Caco-2 (cell line): ENCODE measurements around the gene USP22. TPM values are rescaled to one million over a fixed set of nuclear protein-coding genes. Genes with fewer than 3 reads are reported as not detected.
A peak's percentile ranks its signal among the peaks of the same experiment; 100 is the strongest.

ENCODE experiments used
- BruUV-seq: library from RNA; stranded (reverse); fragments of 400-500 nt; replicated peaks from 2 replicates; lab custom pipeline; 2021; lab: Mats Ljungman, UMichigan
- CTCF ChIA-PET: fragments of 300-600 bp; sonication (Branson Sonifier 250); formaldehyde crosslinking; loops from one replicate; lab custom pipeline; 2022; ENCODE audit warnings: antibody characterized with exemption; lab: Charles Lee
- POLR2A ChIA-PET: fragments of 300-600 bp; sonication (Branson Sonifier 250); formaldehyde crosslinking; loops from one replicate; lab custom pipeline; 2022; ENCODE audit warnings: antibody characterized with exemption; lab: Charles Lee
- DNase-seq, 2 experiments: peaks; one replicate each; pipeline versions ENCODE4 v3.0.0 to v3.0.0-alpha.2; 2020 to 2022
- H3K27me3 ChIP-seq: replicated peaks from 2 replicates; pipeline ENCODE4 v1.6.0; 2011; ENCODE audit warnings: low read length; ENCODE audit not compliant: control insufficient read depth, insufficient read depth
- H3K36me3 ChIP-seq: 2 replicates; pipeline ENCODE4 v1.5.1; 2011; ENCODE audit warnings: low read length; ENCODE audit not compliant: control insufficient read depth, insufficient read depth
- H3K4me1 ChIP-seq: fragments of 250-450 bp; sonication (Bioruptor Pico); 2 replicates; pipeline ENCODE4 v1.5.1; 2020; ENCODE audit warnings: mild to moderate bottlenecking
- H3K4me3 ChIP-seq: 2 replicates; pipeline ENCODE4 v1.5.1; 2011; ENCODE audit warnings: low read depth, mild to moderate bottlenecking, control low read depth, low read length
- H3K9me3 ChIP-seq: fragments of 250-450 bp; sonication (Bioruptor Pico); 2 replicates; pipeline ENCODE4 v1.5.1; 2020; ENCODE audit warnings: mild to moderate bottlenecking, moderate library complexity
- H3K27ac Mint-ChIP-seq: one replicate; pipeline ENCODE4 v1.8.0; 2022; ENCODE audit warnings: mixed read lengths; ENCODE audit not compliant: unreplicated experiment
- H3K27me3 Mint-ChIP-seq: one replicate; pipeline ENCODE4 v1.8.0; 2022; ENCODE audit warnings: mixed read lengths; ENCODE audit not compliant: insufficient read depth, unreplicated experiment
- H3K36me3 Mint-ChIP-seq: one replicate; pipeline ENCODE4 v1.8.0; 2022; ENCODE audit warnings: mild to moderate bottlenecking, mixed read lengths; ENCODE audit not compliant: insufficient read depth, unreplicated experiment
- H3K4me1 Mint-ChIP-seq: one replicate; pipeline ENCODE4 v1.8.0; 2022; ENCODE audit warnings: low read depth, mixed read lengths; ENCODE audit not compliant: unreplicated experiment
- H3K4me3 Mint-ChIP-seq: one replicate; pipeline ENCODE4 v1.8.0; 2022; ENCODE audit warnings: mild to moderate bottlenecking, moderate library complexity, mixed read lengths; ENCODE audit not compliant: unreplicated experiment
- H3K9me3 Mint-ChIP-seq: one replicate; pipeline ENCODE4 v1.8.0; 2022; ENCODE audit warnings: mixed read lengths; ENCODE audit not compliant: unreplicated experiment
- CTCF ChIP-seq, 2 experiments: fragments of 200-600 bp in 1 of 2; IDR thresholded peaks; 1 replicate in 1 of 2; 2 replicates in 1 of 2; pipeline versions ENCODE4 v1.5.1 to v1.8.0; 2011 to 2022; ENCODE audit warnings: antibody characterized with exemption in 1 of 2, control low read depth in 1 of 2, inconsistent platforms in 1 of 2, low read depth in 1 of 2, low read length in 1 of 2, mild to moderate bottlenecking in 1 of 2, moderate library complexity in 1 of 2; ENCODE audit not compliant: insufficient read depth in 1 of 2, severe bottlenecking in 1 of 2, unreplicated experiment in 1 of 2
- intact Hi-C: fragments of 100-400 bp; cut with micrococcal nuclease; formaldehyde crosslinking; loops from one replicate; pipeline ENCODE4 v1.10.0; 2022; ENCODE audit not compliant: unreplicated experiment
- total RNA-seq: library from RNA; stranded (reverse); gene quantifications from 2 replicates; pipeline ENCODE4 v1.2.3, GENCODE V29; 2022

The USP22 gene
- total RNA-seq, 1 experiment from 2014 or later, result 267 TPM

GRCh38 chr17:20955427-20956323, 87.1 kb downstream of the USP22 start:
- no peaks in the 10 kb centered on the region for H3K36me3 ChIP-seq
- DNase-seq, result no peak
- intact Hi-C loops, result no loop called here
- H3K27me3 ChIP-seq, result no peaks in the 10 kb centered on the region
- no peaks in the 10 kb centered on the region for H3K9me3 ChIP-seq
- Mint-ChIP-seq H3K4me1 (peaks cover 16% of the 10 kb centered on the region), H3K27ac (no peak overlapping the region), H3K9me3 (no peaks in the 10 kb centered on the region), H3K36me3 (no peaks in the 10 kb centered on the region), H3K4me3 (no peak overlapping the region), H3K27me3 (no peaks in the 10 kb centered on the region)
- no TSS peak for BruUV-seq
- ChIA-PET CTCF (no interaction called here), POLR2A (no interaction called here)
- TF ChIP-seq CTCF (IDR thresholded peaks at IDR 0.05; ENCODE audit: insufficient read depth in 1 of 2, low read depth in 1 of 2, low read length in 1 of 2, severe bottlenecking in 1 of 2, unreplicated experiment in 1 of 2), result no peak
- H3K4me1 ChIP-seq, result no peaks in the 10 kb centered on the region
- H3K4me3 ChIP-seq, result no peak overlapping the region

- Mint-ChIP-seq H3K4me1 (peaks cover 15% of the 10 kb centered on the region), H3K36me3 (no peaks in the 10 kb centered on the region), H3K9me3 (no peaks in the 10 kb centered on the region), H3K27ac (no peak overlapping the region), H3K27me3 (no peaks in the 10 kb centered on the region), H3K4me3 (no peak overlapping the region)
- ChIA-PET CTCF (no interaction called here), POLR2A (no interaction called here)
- intact Hi-C loops, result no loop called here
- H3K27me3 ChIP-seq, result no peaks in the 10 kb centered on the region
- H3K36me3 ChIP-seq, result no peaks in the 10 kb centered on the region
- BruUV-seq, result no TSS peak
- no peak for TF ChIP-seq CTCF (IDR thresholded peaks at IDR 0.05; ENCODE audit: insufficient read depth in 1 of 2, low read depth in 1 of 2, low read length in 1 of 2, severe bottlenecking in 1 of 2, unreplicated experiment in 1 of 2)
- DNase-seq, result no peak
- no peaks in the 10 kb centered on the region for H3K9me3 ChIP-seq
- no peak overlapping the region for H3K4me3 ChIP-seq
- no peaks in the 10 kb centered on the region for H3K4me1 ChIP-seq
Measured at GRCh38 chr17:20954794-20955193, 88.0 kb downstream of the USP22 start.

- intact Hi-C loops, result no loop called here
- Histone ChIP-seq H3K36me3 (no peaks in the 10 kb centered on the region), H3K4me1 (no peaks in the 10 kb centered on the region), H3K4me3 (no peak overlapping the region), H3K27me3 (no peaks in the 10 kb centered on the region), H3K9me3 (no peaks in the 10 kb centered on the region)
- Mint-ChIP-seq H3K27me3 (no peaks in the 10 kb centered on the region), H3K4me1 (peaks cover 15% of the 10 kb centered on the region), H3K9me3 (no peaks in the 10 kb centered on the region), H3K27ac (no peak overlapping the region), H3K36me3 (no peaks in the 10 kb centered on the region), H3K4me3 (no peak overlapping the region)
- BruUV-seq, result no TSS peak
- DNase-seq, result peak in 1 of 2 experiments; percentile 18
- POLR2A ChIA-PET, result no interaction called here
- CTCF ChIA-PET, result no interaction called here
- TF ChIP-seq CTCF (IDR thresholded peaks at IDR 0.05; ENCODE audit: insufficient read depth in 1 of 2, low read depth in 1 of 2, low read length in 1 of 2, severe bottlenecking in 1 of 2, unreplicated experiment in 1 of 2), result no peak
Measured at GRCh38 chr17:20952183-20952582, 90.6 kb downstream of the USP22 start.

Other genes starting within 250 kb of the USP22 start
- 22.8 and 30.0 TPM in 2 replicates for gene DHRS7B, start 84.0 kb upstream of the USP22 start, total RNA-seq
- 39.1 and 40.7 TPM in 2 replicates for gene TMEM11, start 171.2 kb upstream of the USP22 start, total RNA-seq
- 14.4 and 18.4 TPM in 2 replicates for gene NATD1, start 210.4 kb upstream of the USP22 start, total RNA-seq
- 49.5 and 50.9 TPM in 2 replicates for gene MAP2K3, start 241.7 kb upstream of the USP22 start, total RNA-seq